Uterus (tissue), 4 donors: ENCODE results near the gene HAAO. TPM values are rescaled to one million over a fixed set of nuclear protein-coding genes. Genes with fewer than 3 reads are reported as not detected.
A peak's percentile ranks its signal among the peaks of the same experiment; 100 is the strongest.

Source experiments
- DNase-seq, 2 donors: peaks; one replicate each; pipeline ENCODE4 v3.0.0-alpha.2; 2019 to 2020
- H3K27ac ChIP-seq, 2 donors: fragments of 200-600 bp; sonication (generic); 1 replicate in 1 of 2; 2 replicates in 1 of 2; pipeline ENCODE4 v1.5.1; 2016 to 2018
- H3K27me3 ChIP-seq, 2 donors: fragments of 200-600 bp; sonication (generic); one replicate each; pipeline ENCODE4 v1.5.1; 2018 to 2019; ENCODE audit warnings: control low read depth in 1 of 2
- H3K36me3 ChIP-seq, 2 donors: fragments of 200-600 bp; sonication (generic); one replicate each; pipeline ENCODE4 v1.5.1; 2019; ENCODE audit warnings: control low read depth in 1 of 2
- H3K4me1 ChIP-seq, 2 donors: fragments of 200-600 bp; sonication (generic); one replicate each; pipeline ENCODE4 v1.5.1; 2018 to 2019; ENCODE audit warnings: control low read depth in 1 of 2
- H3K4me3 ChIP-seq, 2 donors: fragments of 200-600 bp; sonication (generic); 1 replicate in 1 of 2; 2 replicates in 1 of 2; pipeline ENCODE4 v1.5.1; 2018 to 2019; ENCODE audit warnings: mild to moderate bottlenecking in 1 of 2
- H3K9me3 ChIP-seq, 2 donors: fragments of 200-600 bp; sonication (generic); one replicate each; pipeline ENCODE4 v1.5.1; 2019; ENCODE audit warnings: control low read depth in 1 of 2
- POLR2A ChIP-seq, 2 donors: fragments of 450-650 bp; IDR thresholded peaks; one replicate each; pipeline ENCODE4 v1.6.1; 2016; ENCODE audit warnings: antibody characterized with exemption in 2 of 2, mild to moderate bottlenecking in 1 of 2, moderate library complexity in 1 of 2
- intact Hi-C: fragments of 100-400 bp; cut with DNase I; formaldehyde crosslinking; loops from one replicate; pipeline ENCODE4 v1.15.1; 2023; ENCODE audit warnings: low total_unique reads
- total RNA-seq, 4 donors: library from RNA; depleted of rRNA in 3 of 4; stranded (reverse); fragments of >200 nt in 3 of 4; gene quantifications; one replicate each; pipeline versions ENCODE4 v1.1.0 to v1.2.4, GENCODE V29; 2014 to 2023
- TF ChIP-seq, protein P1 (sequence below), 4 experiments: fragments of 200-600 bp in 2 of 4; fragments of 450-650 bp in 2 of 4; sonication (generic) in 2 of 4; IDR thresholded peaks; one replicate each; pipeline ENCODE4 v1.5.1; 2016 to 2019; ENCODE audit warnings: antibody characterized with exemption in 4 of 4, mild to moderate bottlenecking in 2 of 4, moderate library complexity in 1 of 4
- donor health status: DM: yes; HTN: yes; CAD: no.

HAAO gene
- total RNA-seq, 4 donors from 2014 or later = 3.1 to 25.1 (median 20.8) TPM

GRCh38 chr2:42770288-42771131 is 21.9 kb downstream of the HAAO start:
- H3K27ac ChIP-seq = no peak overlapping the region
- no peak for DNase-seq

GRCh38 chr2:42769583-42770287 is 22.6 kb downstream of the HAAO start:
- DNase-seq = no peak
- Histone ChIP-seq H3K36me3 (no peaks in the 10 kb centered on the region), H3K27ac (no peak overlapping the region), H3K4me1 (no peaks in the 10 kb centered on the region), H3K27me3 (no peaks in the 10 kb centered on the region), H3K4me3 (no peak overlapping the region), H3K9me3 (no peaks in the 10 kb centered on the region)
- no peak for TF ChIP-seq POLR2A (IDR thresholded peaks at IDR 0.05)
- TF ChIP-seq, protein P1, sequence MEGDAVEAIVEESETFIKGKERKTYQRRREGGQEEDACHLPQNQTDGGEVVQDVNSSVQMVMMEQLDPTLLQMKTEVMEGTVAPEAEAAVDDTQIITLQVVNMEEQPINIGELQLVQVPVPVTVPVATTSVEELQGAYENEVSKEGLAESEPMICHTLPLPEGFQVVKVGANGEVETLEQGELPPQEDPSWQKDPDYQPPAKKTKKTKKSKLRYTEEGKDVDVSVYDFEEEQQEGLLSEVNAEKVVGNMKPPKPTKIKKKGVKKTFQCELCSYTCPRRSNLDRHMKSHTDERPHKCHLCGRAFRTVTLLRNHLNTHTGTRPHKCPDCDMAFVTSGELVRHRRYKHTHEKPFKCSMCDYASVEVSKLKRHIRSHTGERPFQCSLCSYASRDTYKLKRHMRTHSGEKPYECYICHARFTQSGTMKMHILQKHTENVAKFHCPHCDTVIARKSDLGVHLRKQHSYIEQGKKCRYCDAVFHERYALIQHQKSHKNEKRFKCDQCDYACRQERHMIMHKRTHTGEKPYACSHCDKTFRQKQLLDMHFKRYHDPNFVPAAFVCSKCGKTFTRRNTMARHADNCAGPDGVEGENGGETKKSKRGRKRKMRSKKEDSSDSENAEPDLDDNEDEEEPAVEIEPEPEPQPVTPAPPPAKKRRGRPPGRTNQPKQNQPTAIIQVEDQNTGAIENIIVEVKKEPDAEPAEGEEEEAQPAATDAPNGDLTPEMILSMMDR (IDR thresholded peaks at IDR 0.05) = no peak
- intact Hi-C loops = no loop called here

More at GRCh38 chr2:42770288-42771131, 21.9 kb downstream of the HAAO start:
- Histone ChIP-seq H3K4me1 (no peaks in the 10 kb centered on the region), H3K9me3 (no peaks in the 10 kb centered on the region), H3K27me3 (no peaks in the 10 kb centered on the region), H3K36me3 (no peaks in the 10 kb centered on the region), H3K4me3 (no peak overlapping the region)
- TF ChIP-seq, protein P1 (IDR thresholded peaks at IDR 0.05) = peak in 1 of 4 experiments; percentile 34
- TF ChIP-seq POLR2A (IDR thresholded peaks at IDR 0.05) = no peak
- intact Hi-C loops = no loop called here

- intact Hi-C loops = no loop called here
Observed at GRCh38 chr2:42768706-42769256, 23.6 kb downstream of the HAAO start.

GRCh38 chr2:42767899-42768705 is 24.3 kb downstream of the HAAO start:
- intact Hi-C loops = no loop called here
- no peaks in the 10 kb centered on the region for H3K4me1 ChIP-seq
- DNase-seq = no peak
- no peak for TF ChIP-seq POLR2A (IDR thresholded peaks at IDR 0.05)
- TF ChIP-seq, protein P1 (IDR thresholded peaks at IDR 0.05) = no peak
- H3K36me3 ChIP-seq = no peaks in the 10 kb centered on the region
- H3K9me3 ChIP-seq = no peaks in the 10 kb centered on the region
- H3K27me3 ChIP-seq = no peaks in the 10 kb centered on the region
- no peak overlapping the region for H3K27ac ChIP-seq
- H3K4me3 ChIP-seq = no peak overlapping the region

More at GRCh38 chr2:42768706-42769256, 23.6 kb downstream of the HAAO start:
- no peak for DNase-seq
- no peak for TF ChIP-seq POLR2A (IDR thresholded peaks at IDR 0.05)
- TF ChIP-seq, protein P1 (IDR thresholded peaks at IDR 0.05) = no peak
- Histone ChIP-seq H3K4me3 (no peak overlapping the region), H3K27me3 (no peaks in the 10 kb centered on the region), H3K9me3 (no peaks in the 10 kb centered on the region), H3K27ac (no peak overlapping the region), H3K4me1 (no peaks in the 10 kb centered on the region), H3K36me3 (no peaks in the 10 kb centered on the region)
